ENCODE results near the gene OR10J4.

- no peak for TF ChIP-seq USF2 (IDR thresholded peaks at IDR 0.05)
- TF ChIP-seq CTCF (IDR thresholded peaks at IDR 0.05): no peak
- TF ChIP-seq ZFP36 (IDR thresholded peaks at IDR 0.05; ENCODE audit: borderline replicate concordance, partially characterized antibody): no peak
Measured at GRCh38 chr1:159406821-159407220, 25.2 kb upstream of the OR10J4 start.
